ENCODE data around the gene HMG20A.

- TF ChIP-seq EZH2 (IDR thresholded peaks at IDR 0.05) (no peak), POLR2AphosphoS5 (IDR thresholded peaks at IDR 0.05; ENCODE audit: borderline replicate concordance, low read depth, low read length) (no peak)
Observed at GRCh38 chr15:77409259-77410156, 11.2 kb upstream of the HMG20A start.
